HG03520 (cell line): ENCODE results near the gene GPR39.

ENCODE experiments used
- ATAC-seq: cut with Tn5 transposase; IDR thresholded peaks from one replicate; pipeline ENCODE4 v1.9.1; 2021; ENCODE audit warnings: mild to moderate bottlenecking, moderate library complexity; ENCODE audit not compliant: unreplicated experiment

GPR39 gene

DNA sequence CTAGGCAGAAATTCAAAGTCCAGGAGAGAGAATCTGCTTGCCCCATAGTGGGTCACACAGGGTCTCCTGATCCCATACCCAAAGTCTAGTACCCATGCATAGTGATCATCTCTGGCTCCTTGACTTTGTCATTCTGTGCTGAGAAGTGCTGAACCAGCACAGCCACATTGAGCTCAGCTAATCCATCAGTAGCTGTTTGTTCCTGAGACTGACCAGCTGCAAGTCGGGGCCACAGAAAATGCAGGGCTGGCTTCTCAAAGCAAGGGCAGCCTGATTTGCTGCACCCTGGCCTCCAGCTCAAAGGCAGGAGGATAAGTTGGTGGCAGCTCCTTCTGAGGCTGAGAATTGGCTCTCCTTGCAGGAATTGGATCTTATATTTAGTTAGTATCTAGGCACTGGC is 181.2 kb downstream of the GPR39 start:
- ATAC-seq, result no peak

DNA sequence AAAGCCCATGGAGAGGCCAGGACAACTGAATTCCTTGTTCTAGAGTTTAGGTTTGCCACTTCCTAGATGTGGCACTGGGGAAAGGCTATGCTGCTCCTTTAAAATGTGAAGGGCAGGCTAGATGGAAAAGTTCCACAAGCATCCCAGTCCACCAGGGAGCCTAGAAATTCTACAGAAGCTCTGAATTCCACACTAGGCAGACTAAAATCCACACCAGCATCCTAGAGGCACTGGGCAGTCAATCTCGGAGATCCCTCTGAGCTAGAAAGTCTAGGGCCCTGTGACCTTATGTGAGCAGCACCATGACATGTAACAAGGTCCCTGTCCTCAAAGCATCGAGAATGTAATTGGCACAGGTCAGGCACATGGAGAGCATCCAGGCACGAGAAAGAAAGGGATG is 181.9 kb downstream of the GPR39 start:
- ATAC-seq, result no peak

DNA sequence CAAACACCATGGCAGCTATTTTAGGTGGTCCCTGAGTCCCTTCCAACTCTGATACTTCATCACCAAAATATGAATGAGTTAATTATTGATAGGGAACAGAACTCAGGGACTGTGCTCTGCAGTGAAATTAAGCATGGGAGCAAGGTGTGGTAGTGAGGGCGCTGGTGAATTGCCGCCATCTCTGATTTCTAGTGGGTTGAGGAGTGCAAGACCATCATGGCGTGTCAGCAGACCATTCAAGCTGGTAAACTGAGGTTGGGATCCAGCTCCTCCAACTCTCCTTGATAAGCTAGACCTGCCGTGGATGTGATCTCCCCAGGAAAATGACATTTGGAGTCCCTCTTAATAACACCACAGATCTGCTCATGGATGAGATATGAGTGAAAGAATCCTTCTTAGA is 183.0 kb downstream of the GPR39 start:
- no peak for ATAC-seq

DNA sequence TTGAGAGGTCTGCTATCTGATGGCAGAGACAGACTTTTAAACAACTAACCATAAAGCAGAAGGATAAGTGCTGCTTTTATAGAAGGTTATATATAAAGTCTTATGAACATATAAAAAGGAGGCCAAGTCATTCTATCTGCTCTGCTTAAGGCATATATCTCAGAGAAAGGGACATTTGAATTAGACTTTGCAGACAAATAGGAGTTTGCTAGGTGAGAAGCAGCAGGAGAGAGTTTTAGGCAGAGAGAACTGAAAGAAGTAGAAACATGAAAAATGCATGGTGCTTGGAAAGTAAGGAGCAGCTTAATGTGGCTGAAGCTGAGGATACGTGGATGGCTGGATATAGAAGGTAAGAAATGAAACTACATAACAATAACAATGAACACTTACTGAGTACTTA is 188.0 kb downstream of the GPR39 start:
- ATAC-seq, result no peak

DNA sequence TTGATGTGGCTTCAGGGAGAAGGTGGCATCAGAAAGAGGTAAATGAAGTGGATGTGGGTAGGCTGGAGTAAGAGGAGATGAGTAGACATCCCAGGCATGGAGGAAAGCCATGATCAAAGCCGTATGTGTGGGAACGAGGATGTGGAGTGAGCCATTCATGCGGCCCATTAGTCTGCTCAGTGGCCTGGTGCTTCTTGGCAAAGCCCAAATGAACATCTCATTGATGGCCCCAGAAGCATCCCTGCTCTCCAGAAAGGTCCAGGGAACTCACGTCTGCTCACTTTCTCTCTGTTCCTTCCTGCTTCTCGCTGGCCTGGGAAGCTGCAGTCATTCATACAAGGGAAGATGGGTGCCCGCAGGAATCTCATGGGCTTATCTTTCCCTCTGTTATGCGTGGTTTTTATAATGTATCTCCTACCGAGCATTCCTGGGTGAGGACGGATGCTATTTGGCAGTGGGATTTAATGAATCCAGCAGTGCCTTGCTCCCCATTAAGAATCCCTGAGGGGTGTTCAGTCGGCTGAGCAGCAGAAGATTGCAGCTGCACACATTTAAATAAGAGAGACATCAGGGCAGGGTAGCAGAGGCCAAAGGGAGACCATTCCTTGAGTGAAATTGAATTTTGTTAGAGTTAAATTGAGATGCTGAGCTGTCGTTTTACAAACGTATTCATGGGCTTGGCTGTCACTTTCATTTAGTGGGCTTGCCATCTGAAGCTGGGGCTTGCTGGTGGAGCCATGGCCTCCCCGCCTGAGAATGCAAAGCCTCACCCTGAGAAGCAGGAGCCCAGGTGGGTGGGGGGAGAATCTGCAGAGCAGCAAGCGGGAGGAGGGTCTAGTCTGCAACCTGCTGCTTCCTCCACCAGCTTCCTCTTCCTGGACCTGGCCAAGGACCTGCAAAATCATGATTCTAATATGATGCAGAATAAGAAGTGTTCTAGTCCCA is 188.9 kb downstream of the GPR39 start:
- ATAC-seq, result no peak

DNA sequence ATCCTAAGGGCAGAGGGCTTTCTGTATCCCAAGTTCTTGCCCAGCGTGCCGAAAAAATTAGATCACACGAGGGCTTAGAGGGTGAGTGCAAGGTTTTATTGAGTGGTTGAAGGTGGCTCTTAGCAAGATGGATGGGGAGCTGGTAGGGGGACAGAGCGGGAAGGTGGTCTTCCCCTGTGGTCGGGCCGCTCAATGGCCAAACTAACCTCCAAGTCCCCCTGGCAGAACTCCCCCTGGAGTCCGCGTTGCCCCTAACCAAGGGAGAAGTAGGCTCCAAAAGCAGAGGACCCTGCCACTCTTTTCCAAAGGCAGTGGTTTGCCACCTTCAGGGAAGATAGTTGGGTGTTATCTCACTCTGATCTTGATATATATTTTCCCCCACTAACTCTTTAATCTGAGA is 190.0 kb downstream of the GPR39 start:
- no peak for ATAC-seq

DNA sequence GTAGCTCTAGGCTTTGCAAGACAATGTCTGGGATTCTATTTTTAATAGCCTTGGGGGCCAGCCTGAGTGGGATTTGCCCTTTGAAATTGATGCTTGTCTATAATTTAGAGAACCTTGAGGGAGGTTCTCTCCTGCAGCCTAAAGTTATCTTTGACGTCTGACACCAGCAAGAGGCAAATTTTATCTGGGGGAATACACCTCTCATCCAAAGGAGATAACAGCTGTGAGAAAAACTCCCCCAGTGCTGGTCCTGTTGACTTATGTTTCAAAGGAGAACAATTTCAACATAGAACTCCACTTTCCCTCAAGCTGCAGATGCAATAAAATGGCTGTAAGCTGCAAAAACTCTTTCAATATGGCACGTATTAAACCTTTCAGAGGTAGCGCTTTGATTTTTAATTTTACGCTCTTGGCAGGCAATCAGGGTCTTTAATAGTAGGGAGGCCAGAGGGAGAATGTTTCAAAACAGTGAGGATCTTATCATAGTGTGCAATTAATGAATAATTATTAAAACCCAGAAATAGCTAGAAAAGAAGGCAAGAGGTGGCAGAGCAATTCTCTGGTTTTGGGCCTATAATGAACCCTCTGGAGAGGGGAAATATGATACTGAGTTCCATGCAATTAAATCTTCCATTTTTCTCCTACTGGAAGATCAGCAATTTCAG is 191.0 kb downstream of the GPR39 start:
- no peak for ATAC-seq

DNA sequence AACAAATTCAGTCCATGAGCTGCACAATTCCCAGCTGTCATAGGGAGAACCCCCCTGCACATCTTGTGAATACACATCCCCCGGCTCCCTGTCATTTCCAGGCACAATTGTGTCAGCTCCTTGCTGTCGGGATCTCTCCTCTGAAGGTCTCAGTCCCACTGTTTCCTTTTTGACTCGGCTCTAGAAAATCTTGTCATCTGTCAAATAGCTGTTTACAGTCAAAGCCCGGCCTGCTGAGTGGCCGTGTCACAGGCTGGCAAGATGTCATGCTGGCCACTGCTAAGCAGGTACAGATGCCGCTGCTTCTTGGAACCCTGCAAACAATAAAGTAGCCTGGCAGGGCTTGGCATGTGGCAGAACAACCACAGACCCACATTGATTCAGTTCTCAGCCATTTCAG is 191.7 kb downstream of the GPR39 start:
- ATAC-seq, result no peak

DNA sequence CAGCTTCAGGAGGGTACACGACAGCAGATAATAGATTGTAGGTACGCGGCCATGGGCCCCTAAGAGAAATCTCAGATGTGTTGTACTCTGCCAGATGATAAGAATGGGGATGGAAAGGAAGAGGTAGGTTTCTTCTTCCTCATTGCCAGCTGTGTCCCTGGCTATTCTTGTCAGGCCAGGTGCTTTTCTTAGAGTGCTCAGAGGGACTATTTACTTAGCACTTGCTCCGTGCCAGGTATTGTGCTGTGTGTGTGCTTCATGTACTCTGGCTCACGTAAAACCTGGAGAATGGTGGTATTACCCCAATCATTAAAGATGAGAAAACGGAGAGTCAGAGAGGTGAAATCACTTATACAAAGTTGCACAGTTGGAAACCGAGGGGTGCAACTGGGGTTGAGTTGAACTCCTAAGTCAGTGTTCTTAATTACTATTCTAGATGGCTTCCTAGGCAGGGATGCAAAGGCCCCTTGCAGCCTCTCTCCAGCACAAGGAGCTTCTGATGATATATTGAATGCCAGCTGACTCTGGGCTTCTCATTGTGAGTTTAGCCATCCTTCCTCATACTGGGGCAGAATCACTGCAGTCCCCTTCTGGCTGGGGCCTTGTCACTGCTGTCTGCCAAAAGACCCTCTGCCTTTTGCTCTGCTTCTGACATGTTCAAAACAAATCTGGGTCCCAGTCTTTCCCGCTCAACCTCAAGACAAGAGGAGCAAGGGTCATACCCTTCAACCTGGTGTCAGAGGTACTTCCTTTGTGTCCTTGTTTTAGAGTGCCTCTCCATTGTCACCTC is 192.7 kb downstream of the GPR39 start:
- ATAC-seq, result no peak

DNA sequence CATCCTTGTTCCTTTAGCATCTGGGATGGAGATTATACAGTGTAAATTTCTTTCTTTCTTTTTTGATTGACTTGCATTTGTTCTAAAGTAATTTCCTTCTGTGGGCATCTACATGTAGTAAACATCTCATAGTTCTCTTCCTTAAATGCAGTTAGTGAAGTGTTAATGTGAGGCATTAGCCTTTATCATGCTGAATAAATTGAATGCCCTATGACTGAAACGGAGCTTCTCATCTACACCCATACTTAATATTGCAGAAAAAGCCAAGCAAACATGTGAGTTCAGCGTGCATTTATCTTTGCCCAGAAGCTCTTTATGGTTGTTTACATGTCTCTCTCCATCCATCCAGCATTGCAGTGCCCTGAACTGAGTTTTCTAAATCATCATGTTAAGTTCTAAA is 195.1 kb downstream of the GPR39 start:
- no peak for ATAC-seq

DNA sequence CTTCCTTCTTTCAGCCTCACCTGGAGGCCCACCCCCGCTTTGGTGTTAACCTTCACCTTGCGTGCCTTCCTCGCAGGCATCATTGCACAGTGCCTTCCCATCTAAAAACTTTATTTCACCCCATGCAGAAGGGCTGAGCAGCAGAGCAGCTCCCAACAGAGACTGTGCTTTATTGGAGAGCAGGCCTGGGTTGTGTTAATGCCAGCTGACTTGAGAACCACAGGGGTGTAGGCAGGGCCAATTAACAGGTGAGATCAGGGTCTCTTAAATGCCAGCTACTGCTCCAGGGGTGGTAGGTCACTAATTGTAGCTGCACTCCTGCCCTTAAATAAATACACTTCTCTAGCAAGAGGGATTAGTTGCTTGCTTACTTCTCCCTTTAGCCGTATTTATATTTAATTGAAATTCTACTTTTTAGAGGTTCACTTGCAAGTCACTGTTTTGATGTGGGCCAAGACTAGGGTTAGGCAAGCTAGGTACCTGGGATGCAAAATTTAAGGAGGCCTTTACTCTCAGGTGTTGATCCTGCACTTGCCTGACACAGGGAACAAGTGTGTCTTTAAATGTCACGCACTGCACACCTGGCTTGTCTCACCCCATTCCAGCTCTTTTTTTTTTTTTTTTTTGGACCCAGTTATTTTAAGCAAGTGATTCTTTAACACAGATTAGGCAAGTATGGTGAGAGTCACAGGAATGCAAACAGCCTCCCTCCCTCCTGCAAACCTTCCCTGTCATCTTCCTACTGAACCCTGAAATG is 198.9 kb downstream of the GPR39 start:
- ATAC-seq, result no peak

DNA sequence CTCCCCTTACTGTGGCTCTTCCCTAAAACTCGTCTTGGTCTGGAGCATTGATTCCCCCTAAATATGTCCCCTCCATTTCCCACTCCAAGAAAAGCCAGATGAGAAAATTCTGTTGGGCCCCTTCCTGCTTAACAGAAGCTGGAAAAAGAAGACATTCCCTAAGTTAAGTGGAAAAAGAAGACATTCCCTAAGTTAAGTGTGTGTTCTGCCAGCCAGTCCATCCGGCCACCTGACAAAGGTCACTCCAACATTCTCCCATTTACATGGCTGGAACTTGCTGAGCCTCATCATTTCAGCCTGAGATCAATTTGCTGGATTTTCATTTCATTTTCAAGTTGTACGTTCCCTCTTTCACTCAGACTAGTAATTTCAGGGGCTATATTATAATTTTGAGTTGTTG is 201.4 kb downstream of the GPR39 start:
- no peak for ATAC-seq

DNA sequence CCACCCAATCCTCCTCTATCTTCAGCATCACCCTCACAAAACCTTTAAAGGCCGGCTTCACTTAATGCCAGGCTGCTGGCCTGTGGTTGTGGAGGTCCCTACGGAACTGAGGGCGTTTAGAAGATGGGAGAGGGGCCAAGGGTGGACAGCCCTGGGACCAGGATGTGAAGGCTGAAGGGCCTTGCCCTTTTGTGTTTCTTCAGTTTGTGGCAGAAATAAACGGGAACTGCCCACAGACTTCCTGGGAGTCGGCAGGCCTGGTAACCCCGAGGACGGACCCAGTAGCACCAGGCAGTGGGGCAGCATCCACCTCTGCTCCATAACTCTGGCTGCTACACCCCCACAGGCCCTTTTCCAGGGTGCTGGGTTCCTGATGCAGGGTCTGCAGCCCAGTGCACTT is 202.1 kb downstream of the GPR39 start:
- ATAC-seq, result no peak

DNA sequence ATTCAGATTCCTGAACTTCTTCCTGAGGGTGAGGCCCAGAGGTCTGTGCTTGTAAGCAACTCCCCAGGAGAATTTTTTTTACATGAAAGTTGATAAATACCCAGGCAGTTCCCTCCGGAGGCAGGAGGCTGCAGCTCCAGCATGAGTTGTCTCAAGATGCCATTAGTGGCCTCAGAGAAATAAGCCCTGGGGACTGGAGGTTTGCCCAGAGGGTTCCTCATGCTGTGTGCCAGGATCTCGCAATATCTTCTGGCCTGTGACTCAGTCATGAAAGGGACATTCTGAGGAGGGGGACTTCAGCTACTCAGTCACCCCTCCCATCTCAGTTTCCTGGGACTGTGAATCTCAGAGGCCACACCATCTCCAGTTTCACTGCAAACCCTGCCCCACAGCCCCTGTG is 203.5 kb downstream of the GPR39 start:
- no peak for ATAC-seq

DNA sequence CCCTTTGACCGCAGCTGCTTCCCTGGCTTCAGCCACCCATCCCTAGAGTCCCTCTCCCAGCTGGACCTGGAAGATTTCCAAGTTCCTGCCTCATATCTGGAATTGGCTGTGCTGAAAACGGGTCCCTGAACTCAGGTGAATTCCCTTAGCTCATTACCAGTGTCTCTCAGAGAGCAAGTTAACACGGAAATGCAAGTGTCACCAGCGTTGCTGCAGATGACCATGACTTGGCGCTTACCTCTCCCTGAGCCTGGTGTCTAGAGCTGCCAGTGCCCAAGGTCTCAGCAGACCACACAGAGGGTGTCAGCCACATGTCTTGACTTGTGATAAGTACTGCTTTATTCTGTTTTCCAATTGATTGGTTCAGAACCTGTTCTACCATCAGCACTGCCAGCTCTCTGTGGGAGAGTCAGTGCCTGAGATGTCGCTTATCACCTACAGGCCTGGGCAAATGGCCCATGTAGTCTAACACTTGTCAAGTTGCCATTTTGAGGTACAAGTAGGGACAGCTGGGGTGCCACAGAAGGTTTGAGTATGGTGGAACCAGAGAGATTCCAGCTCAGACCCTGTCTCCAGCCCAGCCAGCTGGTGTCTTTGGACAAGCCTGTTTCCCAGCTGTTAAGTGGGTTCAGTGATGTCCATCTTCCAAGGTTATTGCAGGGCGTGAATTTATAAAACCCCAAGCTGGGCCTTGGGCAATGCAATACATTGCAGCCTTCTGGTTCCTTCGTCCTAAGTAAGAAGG is 204.7 kb downstream of the GPR39 start:
- ATAC-seq, result no peak

DNA sequence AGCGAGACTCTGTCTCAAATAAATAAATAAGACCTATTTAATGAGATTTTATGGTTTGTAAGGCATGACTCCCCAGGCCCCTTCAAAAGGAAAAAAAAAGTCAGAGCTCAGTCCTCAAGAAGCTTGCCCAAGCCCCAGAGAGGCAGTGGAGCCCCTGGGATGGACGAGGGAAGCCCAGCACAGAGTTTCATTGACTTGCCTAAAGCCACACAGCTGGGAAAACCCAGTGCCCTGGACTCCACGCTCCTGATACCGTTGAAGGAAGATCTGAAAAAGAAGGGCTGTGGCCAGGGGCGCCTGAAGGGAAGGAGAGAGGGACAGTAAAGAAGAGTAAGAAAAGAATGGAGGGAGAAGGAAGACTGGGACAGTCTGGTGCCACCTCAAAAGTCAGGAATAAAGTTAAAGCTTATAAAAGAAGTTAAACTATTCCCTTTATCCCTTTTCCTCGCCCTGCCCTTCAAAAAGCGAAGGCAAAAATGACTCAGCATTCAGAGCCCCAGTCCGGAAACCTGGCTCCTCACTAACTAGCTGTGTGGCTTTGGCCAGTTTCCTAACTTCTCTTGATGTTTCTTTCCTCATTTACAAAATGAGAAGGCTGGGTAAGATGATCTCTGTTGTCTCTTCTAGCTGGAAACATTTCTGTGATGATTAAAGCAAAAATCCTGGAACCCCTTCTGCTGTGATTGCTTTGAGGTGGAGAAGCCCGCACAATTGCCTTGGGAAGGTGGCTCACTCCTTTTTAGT is 206.7 kb downstream of the GPR39 start:
- no peak for ATAC-seq

DNA sequence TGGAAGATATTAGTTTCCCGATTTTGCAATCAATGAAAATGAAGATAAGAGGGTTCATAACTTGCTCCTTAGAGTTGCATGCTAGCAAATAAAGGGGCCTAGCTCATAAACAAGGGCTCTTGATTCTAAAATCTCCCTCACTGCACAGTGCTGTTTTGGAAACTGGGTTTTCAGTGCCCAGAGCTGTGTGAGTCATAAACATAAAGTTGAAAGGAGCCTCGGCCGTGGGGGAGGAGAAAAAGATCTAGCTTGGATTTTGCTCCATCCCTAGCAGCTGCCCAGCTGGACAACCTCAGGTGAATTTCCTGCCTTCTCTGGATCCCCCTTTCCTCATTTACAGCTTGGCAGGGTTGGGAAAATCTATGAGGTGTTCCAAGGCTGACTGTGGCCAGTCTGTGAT is 210.9 kb downstream of the GPR39 start:
- no peak for ATAC-seq

DNA sequence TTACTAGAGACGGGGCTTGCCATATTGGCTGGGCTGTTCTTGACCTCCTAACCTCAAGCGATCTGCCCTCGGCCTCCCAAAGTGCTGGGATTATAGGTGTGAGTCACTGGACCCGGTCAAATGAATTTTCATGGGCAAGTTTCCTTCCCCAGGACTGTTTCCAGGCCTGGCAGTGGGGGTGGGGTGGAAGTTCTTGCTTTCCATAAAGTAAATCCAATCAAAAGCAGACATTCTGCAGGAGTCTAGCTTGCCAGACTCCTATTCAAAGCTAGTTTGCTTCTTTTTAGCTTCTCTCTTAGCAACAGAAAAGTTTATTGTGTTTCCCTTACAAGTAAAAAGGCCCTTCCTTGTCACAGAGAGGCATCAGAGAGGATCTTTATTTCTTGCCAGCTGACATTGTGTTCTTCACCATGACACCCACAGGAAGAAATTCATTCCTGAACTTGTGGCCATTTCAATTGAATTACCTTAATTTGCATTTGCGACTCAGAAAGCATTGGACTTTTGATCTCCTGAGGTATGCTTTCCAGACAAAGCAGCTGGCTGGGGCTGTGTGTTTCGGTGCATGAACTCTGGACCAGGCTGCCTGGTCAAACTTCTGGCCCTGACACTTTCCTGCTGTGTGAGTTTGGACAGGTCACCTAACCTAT is 215.5 kb downstream of the GPR39 start:
- no peak for ATAC-seq

DNA sequence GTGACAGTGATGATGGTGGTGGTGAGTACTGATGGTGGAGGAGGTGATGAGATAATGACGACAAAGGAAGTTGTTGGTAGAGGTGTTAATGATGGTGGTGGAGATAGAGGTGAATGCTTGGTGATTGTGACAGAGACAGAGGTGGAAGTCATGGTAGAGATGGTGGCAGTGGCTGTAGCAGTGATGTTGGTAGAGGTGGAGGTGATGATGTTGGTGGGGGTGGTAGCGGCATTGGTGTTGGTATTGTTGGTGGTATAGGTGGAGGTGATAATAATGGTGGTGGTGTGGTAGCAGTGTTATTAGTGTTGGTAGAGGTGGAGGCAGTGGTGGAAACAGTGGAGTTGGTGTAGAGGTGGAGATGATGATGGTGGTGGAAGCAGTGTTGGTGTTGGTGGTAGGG is 217.0 kb downstream of the GPR39 start:
- ATAC-seq, result no peak
